ENCODE data around the gene TUBB2B. TPM values are rescaled to one million over a fixed set of nuclear protein-coding genes. Genes with fewer than 3 reads are reported as not detected.

Gene TUBB2B
- total and polyA plus RNA-seq, 4 donors = 0.85 to 4.3 (median 2.6) TPM

GRCh38 chr6:3226481-3227362, 731 bp downstream of the TUBB2B start:
- no peak overlapping the region for H3K9ac ChIP-seq (ENCODE audit: insufficient read depth in 1 of 2, low read length in 2 of 2)
- peak; percentile 53 to 65 (median 60) for DNase-seq
- H3K27ac ChIP-seq (ENCODE audit: low read depth in 1 of 2, low read length in 1 of 2) = no peak overlapping the region
- no peaks in the 10 kb centered on the region for H3K36me3 ChIP-seq (ENCODE audit: control insufficient read depth in 4 of 4, insufficient read depth in 4 of 4, low read length in 4 of 4)
- peaks cover 0 to 6% (median 0%) of the 10 kb centered on the region in 4 donors for H3K9me3 ChIP-seq (ENCODE audit: control insufficient read depth in 4 of 4, insufficient read depth in 3 of 4, low read length in 3 of 4)
- H3K27me3 ChIP-seq (ENCODE audit: control insufficient read depth in 3 of 3, insufficient read depth in 3 of 3, low read length in 2 of 3) = peaks cover 4 to 45% (median 37%) of the 10 kb centered on the region in 3 donors
- 4% methylated on average over 45 to 54 of the region's 54 CpGs for WGBS, 2 donors
- H3K4me1 ChIP-seq (ENCODE audit: control insufficient read depth in 5 of 5, insufficient read depth in 5 of 5, low read length in 5 of 5) = peaks cover 0 to 46% (median 12%) of the 10 kb centered on the region in 5 donors
- no peak for ATAC-seq (ENCODE audit: insufficient read depth, low FRiP score)
- no peak for TF ChIP-seq CTCF (IDR thresholded peaks at IDR 0.05; ENCODE audit: control extremely low read depth, extremely low read depth)
- no peak overlapping the region for H3K4me3 ChIP-seq

DNA sequence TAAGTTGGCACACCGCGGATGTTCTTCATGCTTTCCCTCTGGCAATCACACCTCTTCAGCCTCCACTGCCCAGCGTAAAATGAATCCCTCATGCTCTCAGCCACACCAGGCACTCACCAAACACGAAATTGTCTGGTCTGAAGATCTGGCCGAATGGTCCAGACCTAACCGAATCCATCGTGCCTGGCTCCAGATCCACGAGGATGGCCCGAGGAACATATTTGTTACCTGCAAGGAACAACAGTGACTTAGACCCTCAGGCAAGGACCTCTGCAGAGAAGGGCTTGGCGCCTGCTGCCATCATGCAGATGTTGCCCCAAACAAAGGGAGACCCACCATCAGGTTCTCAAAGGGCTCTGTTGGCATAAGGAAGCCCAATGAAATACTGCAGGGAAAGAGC, 1.4 kb downstream of the TUBB2B start:
- DNase-seq (no peak), ATAC-seq (ENCODE audit: insufficient read depth, low FRiP score) (no peak)
- no peaks in the 10 kb centered on the region for H3K36me3 ChIP-seq (ENCODE audit: control insufficient read depth in 4 of 4, insufficient read depth in 4 of 4, low read length in 4 of 4)
- H3K9ac ChIP-seq (ENCODE audit: insufficient read depth in 1 of 2, low read length in 2 of 2) = no peak overlapping the region
- peaks cover 4 to 45% (median 37%) of the 10 kb centered on the region in 3 donors for H3K27me3 ChIP-seq (ENCODE audit: control insufficient read depth in 3 of 3, insufficient read depth in 3 of 3, low read length in 2 of 3)
- H3K27ac ChIP-seq (ENCODE audit: low read depth in 1 of 2, low read length in 1 of 2) = no peak overlapping the region
- peaks cover 0 to 8% (median 0%) of the 10 kb centered on the region in 4 donors for H3K9me3 ChIP-seq (ENCODE audit: control insufficient read depth in 4 of 4, insufficient read depth in 3 of 4, low read length in 3 of 4)
- TF ChIP-seq CTCF (IDR thresholded peaks at IDR 0.05; ENCODE audit: control extremely low read depth, extremely low read depth) = no peak
- H3K4me1 ChIP-seq (ENCODE audit: control insufficient read depth in 5 of 5, insufficient read depth in 5 of 5, low read length in 5 of 5) = peaks cover 0 to 44% (median 12%) of the 10 kb centered on the region in 5 donors
- no peak overlapping the region for H3K4me3 ChIP-seq
- 92% methylated on average over 10 of the region's 10 CpGs for WGBS, 2 donors

DNA sequence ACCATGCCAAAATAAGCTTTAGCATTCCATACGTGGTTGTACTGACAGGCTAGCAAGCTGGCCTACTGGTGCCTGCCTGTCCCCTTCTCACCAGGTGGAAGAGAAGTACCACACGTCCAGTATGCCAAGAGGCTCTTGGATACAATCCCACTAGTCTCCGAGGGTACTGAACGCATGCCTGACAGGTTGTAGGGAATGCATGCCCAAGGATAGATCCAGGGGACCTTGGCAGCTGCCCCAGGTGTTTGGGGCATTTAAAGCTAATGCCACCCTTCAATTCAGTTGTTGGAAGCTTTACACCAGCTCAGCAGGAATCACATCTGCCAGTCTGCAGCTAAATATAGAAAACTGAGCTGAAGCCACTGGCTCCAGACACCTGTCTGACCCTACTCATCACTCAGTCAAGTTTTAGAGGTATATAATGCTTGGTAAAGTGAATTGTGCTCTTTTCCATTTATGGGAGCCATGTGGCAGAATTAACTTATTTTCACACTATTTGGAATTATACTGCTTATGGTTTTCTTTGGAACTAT, 4.9 kb downstream of the TUBB2B start:
- no peak for TF ChIP-seq CTCF (IDR thresholded peaks at IDR 0.05; ENCODE audit: control extremely low read depth, extremely low read depth)
- WGBS, 2 donors = 76 to 89% methylated on average over 4 of the region's 4 CpGs

More for the DNA sequence above, 4.9 kb downstream of the TUBB2B start:
- Histone ChIP-seq H3K27ac (ENCODE audit: low read depth in 1 of 2, low read length in 1 of 2) (no peak overlapping the region), H3K9ac (ENCODE audit: insufficient read depth in 1 of 2, low read length in 2 of 2) (no peak overlapping the region), H3K9me3 (ENCODE audit: control insufficient read depth in 4 of 4, insufficient read depth in 3 of 4, low read length in 3 of 4) (peaks cover 0 to 3% (median 0%) of the 10 kb centered on the region in 4 donors), H3K36me3 (ENCODE audit: control insufficient read depth in 4 of 4, insufficient read depth in 4 of 4, low read length in 4 of 4) (no peaks in the 10 kb centered on the region), H3K4me1 (ENCODE audit: control insufficient read depth in 5 of 5, insufficient read depth in 5 of 5, low read length in 5 of 5) (peaks cover 0 to 14% (median 2%) of the 10 kb centered on the region in 5 donors), H3K27me3 (ENCODE audit: control insufficient read depth in 3 of 3, insufficient read depth in 3 of 3, low read length in 2 of 3) (peaks cover 5 to 18% (median 10%) of the 10 kb centered on the region in 3 donors), H3K4me3 (no peak overlapping the region)
- DNase-seq = no peak
- no peak for ATAC-seq (ENCODE audit: insufficient read depth, low FRiP score)
